ENCODE data around the gene PRICKLE1.

PRICKLE1 gene

DNA sequence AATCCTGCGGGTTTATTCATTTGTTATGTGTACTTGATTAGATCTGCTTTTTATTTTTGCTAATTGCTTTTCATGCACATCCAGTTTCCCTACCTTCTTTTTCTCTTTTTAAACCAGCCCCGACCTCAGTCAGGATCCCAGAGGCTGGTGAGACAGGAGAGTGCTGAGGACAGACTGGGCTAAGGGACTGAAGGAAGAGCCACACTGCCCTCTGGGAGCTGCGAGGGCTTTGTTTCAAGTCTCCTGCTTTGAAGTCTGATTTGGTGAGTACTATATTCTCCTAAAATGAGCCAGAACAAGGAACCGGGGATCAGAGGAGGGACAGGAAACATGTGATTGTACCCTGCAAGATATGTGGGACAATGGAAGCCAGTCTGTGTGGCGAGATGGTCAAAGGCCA lies 23.9 kb downstream of the PRICKLE1 start:
- no peaks in the 10 kb centered on the region for H3K4me1 ChIP-seq (ENCODE audit: insufficient read depth, low read length, poor library complexity, severe bottlenecking)
- no peaks in the 10 kb centered on the region for H3K79me2 ChIP-seq (ENCODE audit: insufficient read depth, low read length)
- no peaks in the 10 kb centered on the region for H3F3A ChIP-seq (ENCODE audit: low read depth)
- no peak overlapping the region for H3K4me2 ChIP-seq (ENCODE audit: low read depth, low read length, poor library complexity, severe bottlenecking)
- H4K20me1 ChIP-seq (ENCODE audit: insufficient read depth, low read length, poor library complexity, severe bottlenecking), result no peaks in the 10 kb centered on the region
- no peaks in the 10 kb centered on the region for H3K9me2 ChIP-seq (replicated peaks; ENCODE audit: low read depth, low read length)
- peak overlapping the region; percentile 47; the same call in 1 of the 2 replicates for H2AFZ ChIP-seq (ENCODE audit: low read length)
- H3K36me3 ChIP-seq (ENCODE audit: insufficient read depth, low read length), result no peaks in the 10 kb centered on the region
- TF ChIP-seq, protein P1, sequence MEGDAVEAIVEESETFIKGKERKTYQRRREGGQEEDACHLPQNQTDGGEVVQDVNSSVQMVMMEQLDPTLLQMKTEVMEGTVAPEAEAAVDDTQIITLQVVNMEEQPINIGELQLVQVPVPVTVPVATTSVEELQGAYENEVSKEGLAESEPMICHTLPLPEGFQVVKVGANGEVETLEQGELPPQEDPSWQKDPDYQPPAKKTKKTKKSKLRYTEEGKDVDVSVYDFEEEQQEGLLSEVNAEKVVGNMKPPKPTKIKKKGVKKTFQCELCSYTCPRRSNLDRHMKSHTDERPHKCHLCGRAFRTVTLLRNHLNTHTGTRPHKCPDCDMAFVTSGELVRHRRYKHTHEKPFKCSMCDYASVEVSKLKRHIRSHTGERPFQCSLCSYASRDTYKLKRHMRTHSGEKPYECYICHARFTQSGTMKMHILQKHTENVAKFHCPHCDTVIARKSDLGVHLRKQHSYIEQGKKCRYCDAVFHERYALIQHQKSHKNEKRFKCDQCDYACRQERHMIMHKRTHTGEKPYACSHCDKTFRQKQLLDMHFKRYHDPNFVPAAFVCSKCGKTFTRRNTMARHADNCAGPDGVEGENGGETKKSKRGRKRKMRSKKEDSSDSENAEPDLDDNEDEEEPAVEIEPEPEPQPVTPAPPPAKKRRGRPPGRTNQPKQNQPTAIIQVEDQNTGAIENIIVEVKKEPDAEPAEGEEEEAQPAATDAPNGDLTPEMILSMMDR (conservative IDR thresholded peaks at IDR 0.05; ENCODE audit: low read length), result no peak; the same call in 1 of the 2 replicates
- TF ChIP-seq EZH2phosphoT487 (IDR thresholded peaks at IDR 0.05; ENCODE audit: borderline replicate concordance), result no peak
- H3K9ac ChIP-seq (ENCODE audit: low read depth, low read length, poor library complexity, severe bottlenecking), result no peak overlapping the region
- no peak overlapping the region for H3K4me3 ChIP-seq (ENCODE audit: low read length, poor library complexity, severe bottlenecking)
- H3K27me3 ChIP-seq (ENCODE audit: insufficient read depth, low read length, poor library complexity, severe bottlenecking), result no peaks in the 10 kb centered on the region
- H3K9me3 ChIP-seq (ENCODE audit: insufficient read depth, low read depth, low read length), result no peaks in the 10 kb centered on the region

DNA sequence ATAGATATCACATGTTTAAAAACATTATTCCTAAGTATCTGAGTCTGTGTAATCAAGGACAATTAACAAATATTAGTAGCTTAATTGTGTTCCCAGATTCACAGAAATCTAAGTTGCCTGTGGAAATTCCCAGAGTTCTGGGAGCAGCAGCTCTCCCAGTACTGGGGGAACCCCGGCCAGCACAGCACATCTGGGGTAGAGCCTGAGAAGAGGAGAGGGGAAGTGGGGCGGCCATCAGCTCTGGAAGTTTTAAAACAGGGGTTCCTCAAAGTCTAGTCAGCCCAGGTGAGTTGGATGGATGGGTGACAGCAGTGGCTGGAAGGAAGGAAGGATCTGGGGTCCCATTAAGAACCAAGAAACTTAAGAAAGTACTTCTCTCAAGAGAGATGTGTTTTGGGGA lies 24.6 kb downstream of the PRICKLE1 start:
- Histone ChIP-seq H3K4me1 (ENCODE audit: insufficient read depth, low read length, poor library complexity, severe bottlenecking) (no peaks in the 10 kb centered on the region), H3K79me2 (ENCODE audit: insufficient read depth, low read length) (no peaks in the 10 kb centered on the region), H3K4me2 (ENCODE audit: low read depth, low read length, poor library complexity, severe bottlenecking) (peak overlapping the region; percentile 4), H4K20me1 (ENCODE audit: insufficient read depth, low read length, poor library complexity, severe bottlenecking) (no peaks in the 10 kb centered on the region), H2AFZ (ENCODE audit: low read length) (peak overlapping the region; percentile 47; the same call in 1 of the 2 replicates), H3K4me3 (ENCODE audit: low read length, poor library complexity, severe bottlenecking) (peak overlapping the region; percentile 1), H3K9me3 (ENCODE audit: insufficient read depth, low read depth, low read length) (no peaks in the 10 kb centered on the region), H3F3A (ENCODE audit: low read depth) (no peaks in the 10 kb centered on the region), H3K9ac (ENCODE audit: low read depth, low read length, poor library complexity, severe bottlenecking) (no peak overlapping the region), H3K9me2 (replicated peaks; ENCODE audit: low read depth, low read length) (no peaks in the 10 kb centered on the region), H3K36me3 (ENCODE audit: insufficient read depth, low read length) (no peaks in the 10 kb centered on the region), H3K27me3 (ENCODE audit: insufficient read depth, low read length, poor library complexity, severe bottlenecking) (no peaks in the 10 kb centered on the region)
- TF ChIP-seq EZH2phosphoT487 (IDR thresholded peaks at IDR 0.05; ENCODE audit: borderline replicate concordance), result no peak
- TF ChIP-seq, protein P1 (conservative IDR thresholded peaks at IDR 0.05; ENCODE audit: low read length), result no peak

DNA sequence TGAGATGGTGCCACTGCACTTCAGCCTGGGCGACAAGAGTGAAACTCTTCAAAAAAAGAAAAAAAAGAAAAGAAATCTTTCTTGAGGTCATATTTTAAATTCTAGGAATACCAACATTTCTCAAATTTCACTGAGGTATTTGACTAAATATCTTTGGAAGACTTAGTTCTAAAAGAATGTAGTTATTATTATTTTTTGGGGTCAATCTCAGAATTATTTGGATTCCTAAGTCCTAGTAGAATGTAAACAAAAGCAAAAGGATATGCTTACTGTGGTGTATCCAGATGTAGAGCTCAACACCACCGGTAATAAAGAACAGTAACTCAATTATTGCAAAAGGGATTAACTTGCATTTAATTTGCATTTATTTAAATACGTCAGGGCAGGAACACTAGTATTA lies 25.0 kb downstream of the PRICKLE1 start:
- H3K36me3 ChIP-seq (ENCODE audit: insufficient read depth, low read length), result no peaks in the 10 kb centered on the region
- no peaks in the 10 kb centered on the region for H4K20me1 ChIP-seq (ENCODE audit: insufficient read depth, low read length, poor library complexity, severe bottlenecking)
- H3K9ac ChIP-seq (ENCODE audit: low read depth, low read length, poor library complexity, severe bottlenecking), result no peak overlapping the region
- H3K4me3 ChIP-seq (ENCODE audit: low read length, poor library complexity, severe bottlenecking), result peak overlapping the region; percentile 1
- TF ChIP-seq, protein P1 (conservative IDR thresholded peaks at IDR 0.05; ENCODE audit: low read length), result no peak
- TF ChIP-seq EZH2phosphoT487 (IDR thresholded peaks at IDR 0.05; ENCODE audit: borderline replicate concordance), result no peak
- H3F3A ChIP-seq (ENCODE audit: low read depth), result no peaks in the 10 kb centered on the region
- no peaks in the 10 kb centered on the region for H3K27me3 ChIP-seq (ENCODE audit: insufficient read depth, low read length, poor library complexity, severe bottlenecking)
- H3K9me2 ChIP-seq (replicated peaks; ENCODE audit: low read depth, low read length), result no peaks in the 10 kb centered on the region
- H3K4me2 ChIP-seq (ENCODE audit: low read depth, low read length, poor library complexity, severe bottlenecking), result peak overlapping the region; percentile 4
- peak overlapping the region; percentile 47; the same call in 1 of the 2 replicates for H2AFZ ChIP-seq (ENCODE audit: low read length)
- H3K9me3 ChIP-seq (ENCODE audit: insufficient read depth, low read depth, low read length), result no peaks in the 10 kb centered on the region
- no peaks in the 10 kb centered on the region for H3K79me2 ChIP-seq (ENCODE audit: insufficient read depth, low read length)
- H3K4me1 ChIP-seq (ENCODE audit: insufficient read depth, low read length, poor library complexity, severe bottlenecking), result no peaks in the 10 kb centered on the region

Data from Loucy (cell line).